K562 (cell line): ENCODE measurements around the gene UTP25. TPM values are rescaled to one million over a fixed set of nuclear protein-coding genes. Genes with fewer than 3 reads are reported as not detected.

ENCODE experiments used
- ATAC-seq: fragments of 200-7000 bp; cut with Tn5 transposase; 3 replicates; pipeline ENCODE4 v1.9.1; 2020; ENCODE audit warnings: moderate library complexity
- BruUV-seq: library from RNA; stranded (reverse); fragments of 400-500 nt; replicated peaks from 2 replicates; lab custom pipeline; 2021; lab: Mats Ljungman, UMichigan
- CTCF ChIA-PET: fragments of 300-600 bp; formaldehyde crosslinking; extraction: SDS; loops from one replicate; lab custom pipeline; 2021; ENCODE audit warnings: low intra/inter-chr PET ratio; lab: Yijun Ruan, JAX
- POLR2A ChIA-PET: fragments of 300-600, 350-650 bp; sonication (Branson Sonifier 250); formaldehyde crosslinking; extraction: SDS; loops from one replicate; lab custom pipeline; 2021; ENCODE audit warnings: antibody characterized with exemption, inconsistent platforms; lab: Yijun Ruan, JAX
- DNase-seq, 4 experiments: peaks; one replicate each; pipeline versions ENCODE4 v3.0.0 to v3.0.0-alpha.2; 2011 to 2018; ENCODE audit warnings: low spot score in 3 of 4, mixed read lengths in 3 of 4; ENCODE audit errors: extremely low read depth in 1 of 4
- FAIRE-seq: peaks from 2 replicates; lab custom pipeline; 2011; peaks lifted over from hg19 to GRCh38; lab: Jason Lieb, UNC
- H2AFZ ChIP-seq: 2 replicates; pipeline ENCODE4 v1.6.0; 2011; ENCODE audit warnings: low read depth, low read length, control low read depth, inconsistent platforms
- H3K27ac ChIP-seq: fragments of 200-600 bp; 3 replicates; pipeline ENCODE4 v1.8.0; 2011; ENCODE audit warnings: low read depth, mild to moderate bottlenecking, control low read depth, inconsistent platforms, low read length, moderate library complexity, mixed read lengths; ENCODE audit errors: extremely low read depth
- H3K27me3 ChIP-seq, 2 experiments: fragments of 300-600 bp in 1 of 2; 2 replicates in 1 of 2; 3 replicates in 1 of 2; pipeline versions ENCODE4 v1.6.0 to v1.8.0; 2011; ENCODE audit warnings: inconsistent platforms in 2 of 2, low read length in 2 of 2, mild to moderate bottlenecking in 1 of 2, mixed read lengths in 1 of 2, moderate library complexity in 1 of 2; ENCODE audit not compliant: control insufficient read depth in 2 of 2, insufficient read depth in 2 of 2
- H3K36me3 ChIP-seq: fragments of 300-600 bp; 3 replicates; pipeline ENCODE4 v1.8.0; 2011; ENCODE audit warnings: mild to moderate bottlenecking, low read length, inconsistent platforms; ENCODE audit not compliant: control insufficient read depth, insufficient read depth
- H3K4me1 ChIP-seq, 2 experiments: fragments of 200-600 bp in 1 of 2; replicated peaks in 1 of 2; 2 replicates in 1 of 2; 3 replicates in 1 of 2; pipeline versions ENCODE4 v1.5.1 to v1.8.0; 2011; ENCODE audit warnings: inconsistent platforms in 2 of 2, low read length in 2 of 2, mild to moderate bottlenecking in 1 of 2, mixed read lengths in 1 of 2, moderate library complexity in 1 of 2; ENCODE audit not compliant: control insufficient read depth in 2 of 2, insufficient read depth in 2 of 2
- H3K4me2 ChIP-seq: 2 replicates; pipeline ENCODE4 v1.6.1; 2011; ENCODE audit warnings: low read length, control low read depth, inconsistent platforms, mixed read lengths; ENCODE audit not compliant: insufficient read depth
- H3K4me3 ChIP-seq: fragments of 200-600 bp; sonication (generic), shearing (Covaris generic); 2 replicates; pipeline ENCODE4 v1.5.1; 2016; ENCODE audit warnings: control low read depth, inconsistent platforms
- H3K79me2 ChIP-seq: fragments of 200-600 bp; 3 replicates; pipeline ENCODE4 v1.8.0; 2011; ENCODE audit warnings: low read length, inconsistent platforms; ENCODE audit not compliant: control insufficient read depth, insufficient read depth
- H3K9ac ChIP-seq, 2 experiments: 2 replicates each; pipeline versions ENCODE4 v1.6.0 to v1.6.1; 2011; ENCODE audit warnings: low read depth in 2 of 2, low read length in 2 of 2, control low read depth in 1 of 2, inconsistent platforms in 1 of 2, mild to moderate bottlenecking in 1 of 2, mixed read lengths in 1 of 2; ENCODE audit not compliant: insufficient read depth in 1 of 2
- H3K9me1 ChIP-seq: one replicate; pipeline ENCODE4 v1.6.0; 2011; ENCODE audit warnings: inconsistent platforms, mild to moderate bottlenecking, low read length, moderate library complexity; ENCODE audit not compliant: control insufficient read depth, insufficient read depth
- H3K9me3 ChIP-seq: replicated peaks from 2 replicates; pipeline ENCODE4 v1.5.1; 2011; ENCODE audit warnings: low read depth, low read length, inconsistent platforms; ENCODE audit not compliant: control insufficient read depth, insufficient read depth
- H4K20me1 ChIP-seq: replicated peaks from 2 replicates; pipeline ENCODE4 v1.6.1; 2011; ENCODE audit warnings: low read length, inconsistent platforms, mixed read lengths; ENCODE audit not compliant: control insufficient read depth, insufficient read depth
- GTF2A2 ChIP-seq: IDR thresholded peaks from 2 replicates; pipeline ENCODE4 v1.6.1; 2016; ENCODE audit warnings: mild to moderate bottlenecking, missing genetic modification characterization, missing compliant biosample characterization
- HNRNPL ChIP-seq: fragments of 200-400 bp; formaldehyde crosslinking; IDR thresholded peaks from 2 replicates; pipeline ENCODE4 v1.6.1; 2017; ENCODE audit warnings: low read depth, mild to moderate bottlenecking, low read length
- KLF13 ChIP-seq: fragments of 450-650 bp; IDR thresholded peaks from 2 replicates; pipeline ENCODE4 v1.6.1; 2016; ENCODE audit warnings: missing genetic modification characterization, low read depth, mild to moderate bottlenecking, missing compliant biosample characterization, moderate library complexity, borderline replicate concordance
- MYC ChIP-seq, 2 experiments: fragments of 250-450 bp in 1 of 2; sonication (Bioruptor Pico) in 1 of 2; IDR thresholded peaks; 2 replicates each; pipeline versions ENCODE4 v1.5.1 to v1.6.1; 2012 to 2021; ENCODE audit warnings: low read depth in 2 of 2, borderline replicate concordance in 1 of 2, improper control_type of control experiment in 1 of 2, low read length in 1 of 2, mild to moderate bottlenecking in 1 of 2, moderate library complexity in 1 of 2
- NFXL1 ChIP-seq: fragments of 450-650 bp; formaldehyde crosslinking; IDR thresholded peaks from 2 replicates; pipeline ENCODE4 v1.4.0; 2021; ENCODE audit warnings: mild to moderate bottlenecking
- NFYB ChIP-seq: IDR thresholded peaks from 2 replicates; pipeline ENCODE4 v1.6.1; 2011; ENCODE audit warnings: mild to moderate bottlenecking, moderate library complexity; ENCODE audit not compliant: insufficient read length; ENCODE audit errors: extremely low read depth
- PCBP2 ChIP-seq: fragments of 200-400 bp; formaldehyde crosslinking; IDR thresholded peaks from 2 replicates; pipeline ENCODE4 v1.6.1; 2018; ENCODE audit warnings: low read length, low read depth, mild to moderate bottlenecking, moderate library complexity; ENCODE audit not compliant: poor library complexity, severe bottlenecking
- PYGO2 ChIP-seq: fragments of 450-650 bp; IDR thresholded peaks from 2 replicates; pipeline ENCODE4 v1.6.1; 2016; ENCODE audit warnings: mild to moderate bottlenecking, missing genetic modification characterization, moderate library complexity, missing compliant biosample characterization
- RAD51 ChIP-seq: fragments of 450-650 bp; IDR thresholded peaks from 2 replicates; pipeline ENCODE4 v1.7.1; 2016; ENCODE audit warnings: low read depth, mild to moderate bottlenecking, borderline replicate concordance
- RBM17 ChIP-seq: fragments of 200-400 bp; formaldehyde crosslinking; IDR thresholded peaks from 2 replicates; pipeline ENCODE4 v1.6.1; 2017; ENCODE audit warnings: low read depth, mild to moderate bottlenecking, low read length, borderline replicate concordance
- SETDB1 ChIP-seq: IDR thresholded peaks from one replicate; pipeline ENCODE4 v1.6.1; 2012; ENCODE audit warnings: low read length, control low read depth, inconsistent platforms
- TAF9B ChIP-seq: fragments of 450-650 bp; IDR thresholded peaks from 2 replicates; pipeline ENCODE4 v1.6.1; 2018; ENCODE audit warnings: mild to moderate bottlenecking; ENCODE audit not compliant: partially characterized antibody
- TRIM28 ChIP-seq: fragments of 450-650 bp; IDR thresholded peaks from 2 replicates; pipeline ENCODE4 v1.6.1; 2017
- ZFP36 ChIP-seq: fragments of 150-350 bp; IDR thresholded peaks from 2 replicates; pipeline ENCODE4 v1.6.1; 2018; ENCODE audit warnings: low read length, low read depth; ENCODE audit not compliant: partially characterized antibody
- ZNF324 ChIP-seq: fragments of 250-450 bp; sonication (Bioruptor Pico); IDR thresholded peaks from 2 replicates; pipeline ENCODE4 v1.4.0; 2020; ENCODE audit warnings: mild to moderate bottlenecking
- ZNF695 ChIP-seq: fragments of 450-650 bp; formaldehyde crosslinking; IDR thresholded peaks from 2 replicates; pipeline ENCODE4 v1.4.0; 2020; ENCODE audit warnings: mild to moderate bottlenecking, moderate library complexity
- ZSCAN32 ChIP-seq: fragments of 450-650 bp; formaldehyde crosslinking; IDR thresholded peaks from 2 replicates; pipeline ENCODE4 v1.4.0; 2020; ENCODE audit warnings: mild to moderate bottlenecking, moderate library complexity
- WGBS: fragments of 100-300 bp; shearing (Covaris generic); methylation state at CpG from one replicate; pipeline ENCODE4 v1.1.6; 2016; ENCODE audit warnings: low coverage, mixed read lengths; ENCODE audit not compliant: insufficient coverage; ENCODE audit errors: missing lambda C conversion rate; 5-methylcytosine and 5-hydroxymethylcytosine counted together
- in situ Hi-C: fragments of 300-500 bp; cut with MboI; formaldehyde crosslinking; loops from 4 replicates; pipeline ENCODE4 v1.15.0; 2018; ENCODE audit warnings: inconsistent platforms, mixed read lengths
- intact Hi-C: fragments of 100-400 bp; cut with micrococcal nuclease; formaldehyde crosslinking; loops from 2 replicates; pipeline ENCODE4 v1.14.2; 2022
- polyA plus RNA-seq, 8 experiments: library from polyadenylated mRNA; depleted of rRNA in 4 of 8; stranded (reverse) in 5 of 8; unstranded in 3 of 8; fragments of >200 nt; fragmentation: Nextera tagmentation in 2 of 8; fragmentation: Illumina TruSeq in 1 of 8; extraction: Ambion mirVana in 2 of 8; extraction: Trizol in 1 of 8; gene quantifications; 2 replicates each; pipeline versions ENCODE4 v1.2.1 to v1.2.3, GENCODE V29; 2011 to 2014; ENCODE audit warnings: inconsistent platforms in 1 of 8, missing spikeins in 1 of 8
- total RNA-seq, 7 experiments: library from RNA; depleted of rRNA in 6 of 7; stranded (reverse); fragments of >200 nt in 6 of 7; fragmentation: Illumina TruSeq in 2 of 7; extraction: Trizol in 2 of 7; gene quantifications; 2 replicates each; pipeline versions ENCODE4 v1.2.1 to v1.2.3, GENCODE V29; 2011 to 2021; ENCODE audit warnings: low replicate concordance in 1 of 7

UTP25 gene
- total and polyA plus RNA-seq, 9 of the 15 experiments (the other 6 are each of a cell fraction or from before 2014, with no cell fraction given) = 5.7 to 17.6 (median 12.0) TPM

- intact Hi-C loops = loop anchor here (2.0 kb wide), 1 partner anchor 49 kb away; no protein-coding TSS in a partner anchor
- Histone ChIP-seq H3K9me3 (no peaks in the 10 kb centered on the region), H3K9me1 (no peaks in the 10 kb centered on the region), H3K4me3 (no peak overlapping the region), H3K4me1 (peaks cover 0 to 10% of the 10 kb centered on the region in 2 experiments; a peak in 1 of 5 replicates), H3K27me3 (peaks cover 0 to 29% of the 10 kb centered on the region in 2 experiments; a peak in 3 of 5 replicates), H3K27ac (no peak overlapping the region), H3K36me3 (no peaks in the 10 kb centered on the region), H2AFZ (no peak overlapping the region), H3K4me2 (no peak overlapping the region), H4K20me1 (no peaks in the 10 kb centered on the region), H3K79me2 (no peaks in the 10 kb centered on the region), H3K9ac (no peak overlapping the region)
- ChIA-PET POLR2A (interaction anchor here (1.4 to 1.5 kb wide), 3 partner anchors 9 to 44 kb away, joined by 3 to 5 read pairs (median 5); no protein-coding TSS in a partner anchor), CTCF (no interaction called here)
- TF ChIP-seq ZNF324 (CRISPR knock-in tag) = no peak
- TF ChIP-seq RAD51 = no peak
- ATAC-seq = no peak
- no TSS peak for BruUV-seq
- no peak for FAIRE-seq
- DNase-seq = no peak
- 0% methylated on average over 6 of the region's 6 CpGs for WGBS
- in situ Hi-C loops = no loop called here
Observed at GRCh38 chr1:209893751-209894150, 66.0 kb downstream of the UTP25 start.

- Histone ChIP-seq H3K27ac (no peak overlapping the region), H3K4me2 (no peak overlapping the region), H3K9me1 (no peaks in the 10 kb centered on the region), H3K4me3 (no peak overlapping the region), H3K4me1 (peaks cover 0 to 8% of the 10 kb centered on the region in 2 experiments; a peak in 1 of 5 replicates), H3K9ac (no peak overlapping the region), H3K79me2 (no peaks in the 10 kb centered on the region), H3K9me3 (no peaks in the 10 kb centered on the region), H3K36me3 (no peaks in the 10 kb centered on the region), H4K20me1 (no peaks in the 10 kb centered on the region), H2AFZ (no peak overlapping the region), H3K27me3 (peaks cover 0 to 28% of the 10 kb centered on the region in 2 experiments; a peak in 3 of 5 replicates)
- WGBS = 4% methylated on average over 4 of the region's 4 CpGs
- ChIA-PET CTCF (no interaction called here), POLR2A (interaction anchor here (0.5 to 1.3 kb wide), 2 partner anchors 12 to 1701 kb away, joined by 3 to 4 read pairs; no protein-coding TSS in a partner anchor)
- TF ChIP-seq HNRNPL (no peak), RBM17 (no peak), GTF2A2 (no peak), SETDB1 (no peak), NFXL1 (CRISPR knock-in tag) (no peak), KLF13 (tag) (no peak), TRIM28 (no peak), PCBP2 (no peak), ZSCAN32 (CRISPR knock-in tag) (no peak), TAF9B (no peak), ZNF695 (CRISPR knock-in tag) (no peak), ZFP36 (no peak), NFYB (no peak), MYC (IDR thresholded peaks at IDR 0.05; ENCODE audit: low read depth, low read length) (no peak), MYC (CRISPR knock-in tag; IDR thresholded peaks at IDR 0.05; ENCODE audit: borderline replicate concordance, low read depth) (no peak), PYGO2 (tag) (no peak)
- no TSS peak for BruUV-seq
- DNase-seq = no peak
- no peak for FAIRE-seq
- intact Hi-C loops (loop anchor here (2.0 kb wide), 1 partner anchor 47 kb away; no protein-coding TSS in a partner anchor), in situ Hi-C loops (no loop called here)
- ATAC-seq = no peak
Observed at GRCh38 chr1:209895709-209896108, 67.9 kb downstream of the UTP25 start.
